IMR-90 (cell line): ENCODE measurements around the gene ARMH3. TPM values are rescaled to one million over a fixed set of nuclear protein-coding genes. Genes with fewer than 3 reads are reported as not detected.

Source experiments
- ATAC-seq: fragments of 200-7000 bp; cut with Tn5 transposase; 2 replicates; pipeline ENCODE4 v1.9.1; 2020; ENCODE audit warnings: low read depth, mild to moderate bottlenecking, moderate library complexity
- BruUV-seq: library from RNA; stranded (reverse); fragments of 400-500 nt; replicated peaks from 2 replicates; lab custom pipeline; 2021; lab: Mats Ljungman, UMichigan
- CTCF ChIA-PET: fragments of 300-600 bp; formaldehyde crosslinking; extraction: SDS; loops from one replicate; lab custom pipeline; 2021; ENCODE audit warnings: antibody characterized with exemption; lab: Yijun Ruan, JAX
- POLR2A ChIA-PET: fragments of 300-600 bp; sonication (Branson Sonifier 250); formaldehyde crosslinking; loops from one replicate; lab custom pipeline; 2022; ENCODE audit warnings: antibody characterized with exemption; ENCODE audit not compliant: unreplicated experiment; lab: Charles Lee
- DNase-seq: peaks from one replicate; pipeline ENCODE4 v3.0.0; 2013
- H2AFZ ChIP-seq: replicated peaks from 2 replicates; pipeline ENCODE3; 2013; ENCODE audit warnings: low read length, mild to moderate bottlenecking; ENCODE audit not compliant: poor library complexity
- H2AK5ac ChIP-seq: 2 replicates; pipeline ENCODE4 v1.6.1; 2013; ENCODE audit warnings: low read depth, low read length, inconsistent platforms
- H2AK9ac ChIP-seq: replicated peaks from 2 replicates; pipeline ENCODE3; 2013; ENCODE audit warnings: mild to moderate bottlenecking, low read depth, low read length, moderate library complexity; ENCODE audit not compliant: poor library complexity
- H2BK120ac ChIP-seq: 2 replicates; pipeline ENCODE4 v1.6.1; 2013; ENCODE audit warnings: low read depth, low read length, inconsistent platforms
- H2BK15ac ChIP-seq: 3 replicates; pipeline ENCODE4 v1.6.1; 2013; ENCODE audit warnings: low read depth, low read length, inconsistent platforms
- H2BK20ac ChIP-seq: 2 replicates; pipeline ENCODE4 v1.6.1; 2013; ENCODE audit warnings: low read depth, mild to moderate bottlenecking, inconsistent platforms, low read length, moderate library complexity
- H2BK5ac ChIP-seq: 2 replicates; pipeline ENCODE4 v1.6.1; 2013; ENCODE audit warnings: mild to moderate bottlenecking, low read depth, low read length, inconsistent platforms; ENCODE audit not compliant: poor library complexity, severe bottlenecking
- H3K14ac ChIP-seq: replicated peaks from 2 replicates; pipeline ENCODE4 v1.6.1; 2013; ENCODE audit warnings: low read depth, low read length, inconsistent platforms
- H3K18ac ChIP-seq: 2 replicates; pipeline ENCODE4 v1.6.1; 2013; ENCODE audit warnings: low read depth, low read length, control low read depth
- H3K23ac ChIP-seq: 2 replicates; pipeline ENCODE4 v1.6.1; 2013; ENCODE audit warnings: low read depth, low read length, inconsistent platforms
- H3K27ac ChIP-seq: 2 replicates; pipeline ENCODE4 v1.5.1; 2013; ENCODE audit warnings: mild to moderate bottlenecking, control low read depth, low read length; ENCODE audit not compliant: insufficient read depth
- H3K27me3 ChIP-seq: 2 replicates; pipeline ENCODE4 v1.6.1; 2013; ENCODE audit warnings: low read length; ENCODE audit not compliant: control insufficient read depth, insufficient read depth
- H3K36me3 ChIP-seq: 2 replicates; pipeline ENCODE4 v1.6.1; 2013; ENCODE audit warnings: low read length, mixed read lengths; ENCODE audit not compliant: control insufficient read depth, insufficient read depth
- H3K4ac ChIP-seq: 2 replicates; pipeline ENCODE4 v1.6.1; 2013; ENCODE audit warnings: low read depth, low read length, inconsistent platforms
- H3K4me1 ChIP-seq: 2 replicates; pipeline ENCODE4 v1.6.1; 2013; ENCODE audit warnings: low read length, mixed read lengths; ENCODE audit not compliant: control insufficient read depth, insufficient read depth
- H3K4me2 ChIP-seq: 2 replicates; pipeline ENCODE4 v1.6.1; 2013; ENCODE audit warnings: low read depth, mild to moderate bottlenecking, control low read depth, low read length, moderate library complexity
- H3K4me3 ChIP-seq: 2 replicates; pipeline ENCODE4 v1.5.1; 2013; ENCODE audit warnings: low read depth, mild to moderate bottlenecking, control low read depth, low read length, moderate library complexity; ENCODE audit not compliant: insufficient read depth
- H3K56ac ChIP-seq: 2 replicates; pipeline ENCODE4 v1.6.1; 2013; ENCODE audit warnings: low read length, inconsistent platforms; ENCODE audit not compliant: insufficient read depth; ENCODE audit errors: extremely low read depth
- H3K79me1 ChIP-seq, 2 experiments: 2 replicates each; pipeline ENCODE4 v1.6.1; 2013; ENCODE audit warnings: low read length in 2 of 2, inconsistent platforms in 1 of 2, low read depth in 1 of 2
- H3K9ac ChIP-seq: 2 replicates; pipeline ENCODE4 v1.6.1; 2013; ENCODE audit warnings: low read depth, low read length, control low read depth
- H3K9me1 ChIP-seq: 2 replicates; pipeline ENCODE4 v1.6.1; 2013; ENCODE audit warnings: low read length, inconsistent platforms; ENCODE audit not compliant: insufficient read depth
- H3K9me3 ChIP-seq: 2 replicates; pipeline ENCODE4 v1.6.1; 2013; ENCODE audit warnings: low read length; ENCODE audit not compliant: control insufficient read depth, insufficient read depth
- H4K20me1 ChIP-seq: 2 replicates; pipeline ENCODE4 v1.6.1; 2013; ENCODE audit warnings: low read length, inconsistent platforms; ENCODE audit not compliant: insufficient read depth
- H4K5ac ChIP-seq: 2 replicates; pipeline ENCODE4 v1.6.1; 2013; ENCODE audit warnings: mild to moderate bottlenecking, low read depth, low read length, control low read depth
- H4K8ac ChIP-seq, 2 experiments: 2 replicates each; pipeline ENCODE4 v1.6.1; 2013; ENCODE audit warnings: low read depth in 2 of 2, low read length in 2 of 2, control low read depth in 1 of 2, inconsistent platforms in 1 of 2
- H4K91ac ChIP-seq: 2 replicates; pipeline ENCODE4 v1.6.1; 2013; ENCODE audit warnings: low read depth, low read length, inconsistent platforms; ENCODE audit not compliant: insufficient read depth
- BHLHE40 ChIP-seq: fragments of 150-350 bp; IDR thresholded peaks from 2 replicates; pipeline ENCODE4 v1.6.1; 2016; ENCODE audit warnings: mild to moderate bottlenecking, low read depth, low read length
- CEBPB ChIP-seq: IDR thresholded peaks from 2 replicates; pipeline ENCODE4 v1.6.1; 2012; ENCODE audit warnings: low read depth, low read length, improper control_type of control experiment
- SMC3 ChIP-seq: fragments of 150-350 bp; IDR thresholded peaks from 2 replicates; pipeline ENCODE4 v1.6.1; 2016; ENCODE audit warnings: low read depth, mild to moderate bottlenecking, antibody characterized with exemption, low read length, moderate library complexity
- WGBS, 2 experiments: methylation state at CpG; one replicate each; pipeline versions ENCODE4 v1.1.5 to v1.1.7; 2013; ENCODE audit warnings: missing lambda C conversion rate in 2 of 2; ENCODE audit not compliant: insufficient read length in 1 of 2; ENCODE audit errors: extremely low coverage in 2 of 2; 5-methylcytosine and 5-hydroxymethylcytosine counted together
- dilution Hi-C: fragments of 300-500 bp; cut with HindIII; formaldehyde crosslinking; loops from one replicate; pipeline ENCODE4 v1.14.3; 2018; ENCODE audit warnings: low sequenced_read_pairs; ENCODE audit not compliant: unreplicated experiment
- in situ Hi-C: fragments of 300-500 bp; cut with MboI; formaldehyde crosslinking; loops from 3 replicates; pipeline ENCODE4 v1.14.3; 2019; ENCODE audit warnings: low sequenced_read_pairs, inconsistent platforms, mixed read lengths
- intact Hi-C: fragments of 100-400 bp; cut with micrococcal nuclease; formaldehyde crosslinking; loops from 2 replicates; pipeline ENCODE4 v1.10.0; 2022
- polyA plus RNA-seq, 3 experiments: library from polyadenylated mRNA; depleted of rRNA; stranded (reverse); fragments of >200 nt; gene quantifications; 2 replicates each; pipeline ENCODE4 v1.2.3, GENCODE V29; 2012; ENCODE audit warnings: low replicate concordance in 1 of 3
- total RNA-seq: library from RNA; depleted of rRNA; stranded (reverse); fragments of >200 nt; gene quantifications from 2 replicates; pipeline ENCODE4 v1.2.3, GENCODE V29; 2012

Gene ARMH3
- total and polyA plus RNA-seq, 2 of the 4 experiments (the other 2 are of a cell fraction), result 12.1 to 13.1 TPM

DNA sequence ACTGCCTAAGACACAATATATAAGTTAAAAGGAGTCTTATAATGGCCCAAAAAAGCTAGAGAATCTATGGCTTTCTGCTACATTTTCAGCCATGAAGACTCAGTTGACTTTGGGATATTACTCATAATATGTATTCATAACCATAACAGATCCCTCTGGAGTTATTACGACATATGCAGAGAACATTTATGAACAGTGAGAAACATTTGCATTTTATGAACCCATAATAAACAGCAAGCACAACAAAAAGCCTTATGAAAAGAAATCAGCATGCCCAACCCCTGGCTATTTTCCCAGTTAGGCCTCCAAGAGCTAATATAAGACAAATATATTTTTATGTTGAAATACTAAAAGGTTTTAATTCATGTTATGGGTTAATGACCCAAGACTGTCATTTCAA lies 52.4 kb downstream of the ARMH3 start:
- Histone ChIP-seq H3K27me3 (no peaks in the 10 kb centered on the region), H2BK120ac (no peak overlapping the region), H3K4me2 (no peak overlapping the region), H3K9me1 (no peaks in the 10 kb centered on the region), H3K4me1 (no peaks in the 10 kb centered on the region), H4K5ac (no peak overlapping the region), H3K79me1 (no peaks in the 10 kb centered on the region; a peak in 1 of 4 replicates), H4K20me1 (no peaks in the 10 kb centered on the region), H3K23ac (no peak overlapping the region), H2BK5ac (no peak overlapping the region), H3K56ac (no peak overlapping the region), H3K36me3 (peaks cover 17% of the 10 kb centered on the region), H4K8ac (no peak overlapping the region), H3K18ac (no peak overlapping the region), H3K9me3 (no peaks in the 10 kb centered on the region), H4K91ac (no peak overlapping the region), H2BK15ac (no peak overlapping the region), H2AFZ (no peak overlapping the region), H3K14ac (no peak overlapping the region), H3K4ac (no peak overlapping the region), H2AK5ac (no peak overlapping the region), H2BK20ac (no peak overlapping the region), H3K9ac (no peak overlapping the region), H3K27ac (no peak overlapping the region), H2AK9ac (no peak overlapping the region), H3K4me3 (no peak overlapping the region)
- TF ChIP-seq CEBPB (peak; percentile 81), BHLHE40 (no peak), SMC3 (no peak)
- ChIA-PET POLR2A (no interaction called here), CTCF (interaction anchor here (0.6 to 1.8 kb wide), 2 partner anchors 114 to 205 kb away, joined by 3 to 7 read pairs; no protein-coding TSS in a partner anchor)
- ATAC-seq (peak; percentile 40), DNase-seq (peak; percentile 42)
- WGBS, 2 experiments, result no CpG with 5 or more reads among the region's 1 CpG
- BruUV-seq, result no TSS peak
- in situ Hi-C loops (no loop called here), dilution Hi-C loops (no loop called here), intact Hi-C loops (no loop called here)
